Measurements from ENCODE around the gene PSMG4.

PSMG4 gene

GRCh38 chr6:3294921-3295871, 36.4 kb downstream of the PSMG4 start:
- no peak for DNase-seq (ENCODE audit: low read depth, low spot score)

GRCh38 chr6:3296078-3296477, 37.3 kb downstream of the PSMG4 start:
- H3K4me3 ChIP-seq (ENCODE audit: low read length): no peak overlapping the region
- no peak for DNase-seq (ENCODE audit: low read depth, low spot score)

More at GRCh38 chr6:3294921-3295871, 36.4 kb downstream of the PSMG4 start:
- H3K4me3 ChIP-seq (ENCODE audit: low read length): no peak overlapping the region

- DNase-seq (ENCODE audit: low read depth, low spot score): no peak
- H3K4me3 ChIP-seq (ENCODE audit: low read length): no peak overlapping the region
These were observed 37.8 kb downstream of the PSMG4 start for GRCh38 chr6:3296537-3296936.

- DNase-seq (ENCODE audit: low read depth, low spot score): no peak
- no peak overlapping the region for H3K4me3 ChIP-seq (ENCODE audit: low read length)
These were observed 38.3 kb downstream of the PSMG4 start for GRCh38 chr6:3297006-3297405.

GRCh38 chr6:3297909-3298308, 39.2 kb downstream of the PSMG4 start:
- no peak overlapping the region for H3K4me3 ChIP-seq (ENCODE audit: low read length)
- no peak for DNase-seq (ENCODE audit: low read depth, low spot score)

- no peak overlapping the region for H3K4me3 ChIP-seq (ENCODE audit: low read length)
- DNase-seq (ENCODE audit: low read depth, low spot score): no peak
These were observed 40.5 kb downstream of the PSMG4 start for GRCh38 chr6:3299221-3299620.

GRCh38 chr6:3301506-3301905, 42.8 kb downstream of the PSMG4 start:
- no peak overlapping the region for H3K4me3 ChIP-seq (ENCODE audit: low read length)
- DNase-seq (ENCODE audit: low read depth, low spot score): no peak

- H3K4me3 ChIP-seq (ENCODE audit: low read length): no peak overlapping the region
- DNase-seq (ENCODE audit: low read depth, low spot score): no peak
These were observed 45.2 kb downstream of the PSMG4 start for GRCh38 chr6:3303795-3304411.

GRCh38 chr6:3304500-3305215, 45.9 kb downstream of the PSMG4 start:
- DNase-seq (ENCODE audit: low read depth, low spot score): no peak
- no peak overlapping the region for H3K4me3 ChIP-seq (ENCODE audit: low read length)

GRCh38 chr6:3305216-3305565, 46.4 kb downstream of the PSMG4 start:
- no peak overlapping the region for H3K4me3 ChIP-seq (ENCODE audit: low read length)
- DNase-seq (ENCODE audit: low read depth, low spot score): no peak

GRCh38 chr6:3305831-3306230, 47.1 kb downstream of the PSMG4 start:
- DNase-seq (ENCODE audit: low read depth, low spot score): no peak
- no peak overlapping the region for H3K4me3 ChIP-seq (ENCODE audit: low read length)

- H3K4me3 ChIP-seq (ENCODE audit: low read length): no peak overlapping the region
- DNase-seq (ENCODE audit: low read depth, low spot score): no peak
These were observed 48.1 kb downstream of the PSMG4 start for GRCh38 chr6:3306848-3307247.

GRCh38 chr6:3307436-3307835, 48.7 kb downstream of the PSMG4 start:
- DNase-seq (ENCODE audit: low read depth, low spot score): no peak
- H3K4me3 ChIP-seq (ENCODE audit: low read length): no peak overlapping the region

GRCh38 chr6:3308106-3308505, 49.4 kb downstream of the PSMG4 start:
- no peak for DNase-seq (ENCODE audit: low read depth, low spot score)
- no peak overlapping the region for H3K4me3 ChIP-seq (ENCODE audit: low read length)

- DNase-seq (ENCODE audit: low read depth, low spot score): no peak
- H3K4me3 ChIP-seq (ENCODE audit: low read length): no peak overlapping the region
These were observed 50.8 kb downstream of the PSMG4 start for GRCh38 chr6:3309391-3310050.

- no peak for DNase-seq (ENCODE audit: low read depth, low spot score)
- no peak overlapping the region for H3K4me3 ChIP-seq (ENCODE audit: low read length)
These were observed 51.3 kb downstream of the PSMG4 start for GRCh38 chr6:3310051-3310448.

- DNase-seq (ENCODE audit: low read depth, low spot score): no peak
- no peak overlapping the region for H3K4me3 ChIP-seq (ENCODE audit: low read length)
These were observed 52.0 kb downstream of the PSMG4 start for GRCh38 chr6:3310703-3311102.

GRCh38 chr6:3311826-3312225, 53.1 kb downstream of the PSMG4 start:
- no peak overlapping the region for H3K4me3 ChIP-seq (ENCODE audit: low read length)
- DNase-seq (ENCODE audit: low read depth, low spot score): no peak

GRCh38 chr6:3312604-3313231, 54.0 kb downstream of the PSMG4 start:
- no peak overlapping the region for H3K4me3 ChIP-seq (ENCODE audit: low read length)
- no peak for DNase-seq (ENCODE audit: low read depth, low spot score)

Data from Jurkat, Clone E6-1 (cell line).